IMR-90 (cell line): Measurements from ENCODE around the gene SLC22A2. TPM values are rescaled to one million over a fixed set of nuclear protein-coding genes. Genes with fewer than 3 reads are reported as not detected.

Source experiments
- ATAC-seq: fragments of 200-7000 bp; cut with Tn5 transposase; 2 replicates; pipeline ENCODE4 v1.9.1; 2020; ENCODE audit warnings: low read depth, mild to moderate bottlenecking, moderate library complexity
- BruUV-seq: library from RNA; stranded (reverse); fragments of 400-500 nt; replicated peaks from 2 replicates; lab custom pipeline; 2021; lab: Mats Ljungman, UMichigan
- CTCF ChIA-PET: fragments of 300-600 bp; formaldehyde crosslinking; extraction: SDS; loops from one replicate; lab custom pipeline; 2021; ENCODE audit warnings: antibody characterized with exemption; lab: Yijun Ruan, JAX
- POLR2A ChIA-PET: fragments of 300-600 bp; sonication (Branson Sonifier 250); formaldehyde crosslinking; loops from one replicate; lab custom pipeline; 2022; ENCODE audit warnings: antibody characterized with exemption; ENCODE audit not compliant: unreplicated experiment; lab: Charles Lee
- DNase-seq: peaks from one replicate; pipeline ENCODE4 v3.0.0; 2013
- H2AFZ ChIP-seq: replicated peaks from 2 replicates; pipeline ENCODE3; 2013; ENCODE audit warnings: low read length, mild to moderate bottlenecking; ENCODE audit not compliant: poor library complexity
- H2AK5ac ChIP-seq: 2 replicates; pipeline ENCODE4 v1.6.1; 2013; ENCODE audit warnings: low read depth, low read length, inconsistent platforms
- H2AK9ac ChIP-seq: replicated peaks from 2 replicates; pipeline ENCODE3; 2013; ENCODE audit warnings: mild to moderate bottlenecking, low read depth, low read length, moderate library complexity; ENCODE audit not compliant: poor library complexity
- H2BK120ac ChIP-seq: 2 replicates; pipeline ENCODE4 v1.6.1; 2013; ENCODE audit warnings: low read depth, low read length, inconsistent platforms
- H2BK15ac ChIP-seq: 3 replicates; pipeline ENCODE4 v1.6.1; 2013; ENCODE audit warnings: low read depth, low read length, inconsistent platforms
- H2BK20ac ChIP-seq: 2 replicates; pipeline ENCODE4 v1.6.1; 2013; ENCODE audit warnings: low read depth, mild to moderate bottlenecking, inconsistent platforms, low read length, moderate library complexity
- H2BK5ac ChIP-seq: 2 replicates; pipeline ENCODE4 v1.6.1; 2013; ENCODE audit warnings: mild to moderate bottlenecking, low read depth, low read length, inconsistent platforms; ENCODE audit not compliant: poor library complexity, severe bottlenecking
- H3K14ac ChIP-seq: replicated peaks from 2 replicates; pipeline ENCODE4 v1.6.1; 2013; ENCODE audit warnings: low read depth, low read length, inconsistent platforms
- H3K18ac ChIP-seq: 2 replicates; pipeline ENCODE4 v1.6.1; 2013; ENCODE audit warnings: low read depth, low read length, control low read depth
- H3K23ac ChIP-seq: 2 replicates; pipeline ENCODE4 v1.6.1; 2013; ENCODE audit warnings: low read depth, low read length, inconsistent platforms
- H3K27ac ChIP-seq: 2 replicates; pipeline ENCODE4 v1.5.1; 2013; ENCODE audit warnings: mild to moderate bottlenecking, control low read depth, low read length; ENCODE audit not compliant: insufficient read depth
- H3K27me3 ChIP-seq: 2 replicates; pipeline ENCODE4 v1.6.1; 2013; ENCODE audit warnings: low read length; ENCODE audit not compliant: control insufficient read depth, insufficient read depth
- H3K36me3 ChIP-seq: 2 replicates; pipeline ENCODE4 v1.6.1; 2013; ENCODE audit warnings: low read length, mixed read lengths; ENCODE audit not compliant: control insufficient read depth, insufficient read depth
- H3K4ac ChIP-seq: 2 replicates; pipeline ENCODE4 v1.6.1; 2013; ENCODE audit warnings: low read depth, low read length, inconsistent platforms
- H3K4me1 ChIP-seq: 2 replicates; pipeline ENCODE4 v1.6.1; 2013; ENCODE audit warnings: low read length, mixed read lengths; ENCODE audit not compliant: control insufficient read depth, insufficient read depth
- H3K4me2 ChIP-seq: 2 replicates; pipeline ENCODE4 v1.6.1; 2013; ENCODE audit warnings: low read depth, mild to moderate bottlenecking, control low read depth, low read length, moderate library complexity
- H3K4me3 ChIP-seq: 2 replicates; pipeline ENCODE4 v1.5.1; 2013; ENCODE audit warnings: low read depth, mild to moderate bottlenecking, control low read depth, low read length, moderate library complexity; ENCODE audit not compliant: insufficient read depth
- H3K56ac ChIP-seq: 2 replicates; pipeline ENCODE4 v1.6.1; 2013; ENCODE audit warnings: low read length, inconsistent platforms; ENCODE audit not compliant: insufficient read depth; ENCODE audit errors: extremely low read depth
- H3K79me1 ChIP-seq, 2 experiments: 2 replicates each; pipeline ENCODE4 v1.6.1; 2013; ENCODE audit warnings: low read length in 2 of 2, inconsistent platforms in 1 of 2, low read depth in 1 of 2
- H3K9ac ChIP-seq: 2 replicates; pipeline ENCODE4 v1.6.1; 2013; ENCODE audit warnings: low read depth, low read length, control low read depth
- H3K9me1 ChIP-seq: 2 replicates; pipeline ENCODE4 v1.6.1; 2013; ENCODE audit warnings: low read length, inconsistent platforms; ENCODE audit not compliant: insufficient read depth
- H3K9me3 ChIP-seq: 2 replicates; pipeline ENCODE4 v1.6.1; 2013; ENCODE audit warnings: low read length; ENCODE audit not compliant: control insufficient read depth, insufficient read depth
- H4K20me1 ChIP-seq: 2 replicates; pipeline ENCODE4 v1.6.1; 2013; ENCODE audit warnings: low read length, inconsistent platforms; ENCODE audit not compliant: insufficient read depth
- H4K5ac ChIP-seq: 2 replicates; pipeline ENCODE4 v1.6.1; 2013; ENCODE audit warnings: mild to moderate bottlenecking, low read depth, low read length, control low read depth
- H4K8ac ChIP-seq, 2 experiments: 2 replicates each; pipeline ENCODE4 v1.6.1; 2013; ENCODE audit warnings: low read depth in 2 of 2, low read length in 2 of 2, control low read depth in 1 of 2, inconsistent platforms in 1 of 2
- H4K91ac ChIP-seq: 2 replicates; pipeline ENCODE4 v1.6.1; 2013; ENCODE audit warnings: low read depth, low read length, inconsistent platforms; ENCODE audit not compliant: insufficient read depth
- BHLHE40 ChIP-seq: fragments of 150-350 bp; IDR thresholded peaks from 2 replicates; pipeline ENCODE4 v1.6.1; 2016; ENCODE audit warnings: mild to moderate bottlenecking, low read depth, low read length
- CEBPB ChIP-seq: IDR thresholded peaks from 2 replicates; pipeline ENCODE4 v1.6.1; 2012; ENCODE audit warnings: low read depth, low read length, improper control_type of control experiment
- CHD1 ChIP-seq: IDR thresholded peaks from 2 replicates; pipeline ENCODE4 v1.6.1; 2012; ENCODE audit warnings: low read depth, low read length, improper control_type of control experiment
- FOS ChIP-seq: fragments of 150-350 bp; IDR thresholded peaks from 2 replicates; pipeline ENCODE4 v1.6.1; 2016; ENCODE audit warnings: low read depth, low read length
- MAFK ChIP-seq: IDR thresholded peaks from 2 replicates; pipeline ENCODE4 v1.6.1; 2012; ENCODE audit warnings: low read depth, low read length, improper control_type of control experiment
- MAZ ChIP-seq: IDR thresholded peaks from 2 replicates; pipeline ENCODE4 v1.6.1; 2012; ENCODE audit warnings: low read depth, mild to moderate bottlenecking, low read length, improper control_type of control experiment, moderate library complexity, borderline replicate concordance
- MXI1 ChIP-seq: IDR thresholded peaks from 2 replicates; pipeline ENCODE4 v1.6.1; 2012; ENCODE audit warnings: low read depth, mild to moderate bottlenecking, low read length, moderate library complexity, borderline replicate concordance
- NFE2L2 ChIP-seq: fragments of 150-350 bp; IDR thresholded peaks from 2 replicates; pipeline ENCODE4 v1.6.1; 2016; ENCODE audit warnings: low read depth, mild to moderate bottlenecking, low read length
- POLR2A ChIP-seq: IDR thresholded peaks from 2 replicates; pipeline ENCODE4 v1.6.1; 2012; ENCODE audit warnings: mild to moderate bottlenecking, low read depth, low read length
- RAD21 ChIP-seq: IDR thresholded peaks from 2 replicates; pipeline ENCODE4 v1.6.1; 2012; ENCODE audit warnings: low read length, improper control_type of control experiment
- RCOR1 ChIP-seq: IDR thresholded peaks from 2 replicates; pipeline ENCODE4 v1.6.1; 2012; ENCODE audit warnings: mild to moderate bottlenecking, low read length, improper control_type of control experiment; ENCODE audit not compliant: insufficient replicate concordance
- RFX5 ChIP-seq: IDR thresholded peaks from 2 replicates; pipeline ENCODE4 v1.8.0; 2012; ENCODE audit warnings: low read depth, mild to moderate bottlenecking, low read length, moderate library complexity
- SMC3 ChIP-seq: fragments of 150-350 bp; IDR thresholded peaks from 2 replicates; pipeline ENCODE4 v1.6.1; 2016; ENCODE audit warnings: low read depth, mild to moderate bottlenecking, antibody characterized with exemption, low read length, moderate library complexity
- USF2 ChIP-seq: fragments of 150-350 bp; IDR thresholded peaks from 2 replicates; pipeline ENCODE4 v1.6.1; 2017; ENCODE audit warnings: mild to moderate bottlenecking, antibody characterized with exemption, low read length, low read depth
- WGBS, 2 experiments: methylation state at CpG; one replicate each; pipeline versions ENCODE4 v1.1.5 to v1.1.7; 2013; ENCODE audit warnings: missing lambda C conversion rate in 2 of 2; ENCODE audit not compliant: insufficient read length in 1 of 2; ENCODE audit errors: extremely low coverage in 2 of 2; 5-methylcytosine and 5-hydroxymethylcytosine counted together
- dilution Hi-C: fragments of 300-500 bp; cut with HindIII; formaldehyde crosslinking; loops from one replicate; pipeline ENCODE4 v1.14.3; 2018; ENCODE audit warnings: low sequenced_read_pairs; ENCODE audit not compliant: unreplicated experiment
- in situ Hi-C: fragments of 300-500 bp; cut with MboI; formaldehyde crosslinking; loops from 3 replicates; pipeline ENCODE4 v1.14.3; 2019; ENCODE audit warnings: low sequenced_read_pairs, inconsistent platforms, mixed read lengths
- intact Hi-C: fragments of 100-400 bp; cut with micrococcal nuclease; formaldehyde crosslinking; loops from 2 replicates; pipeline ENCODE4 v1.10.0; 2022
- polyA plus RNA-seq, 3 experiments: library from polyadenylated mRNA; depleted of rRNA; stranded (reverse); fragments of >200 nt; gene quantifications; 2 replicates each; pipeline ENCODE4 v1.2.3, GENCODE V29; 2012; ENCODE audit warnings: low replicate concordance in 1 of 3
- total RNA-seq: library from RNA; depleted of rRNA; stranded (reverse); fragments of >200 nt; gene quantifications from 2 replicates; pipeline ENCODE4 v1.2.3, GENCODE V29; 2012
- TF ChIP-seq, protein P1 (sequence below): conservative IDR thresholded peaks from 2 replicates; pipeline ENCODE4 v1.5.1; 2012; ENCODE audit warnings: mild to moderate bottlenecking, low read depth, low read length, improper control_type of control experiment
- TF ChIP-seq, protein P2 (sequence below): fragments of 150-350 bp; IDR thresholded peaks from 2 replicates; pipeline ENCODE4 v1.6.1; 2016; ENCODE audit warnings: low read depth, mild to moderate bottlenecking, low read length, moderate library complexity, borderline replicate concordance

The SLC22A2 gene
- total and polyA plus RNA-seq, 2 of the 4 experiments (the other 2 are of a cell fraction) = not detected

DNA sequence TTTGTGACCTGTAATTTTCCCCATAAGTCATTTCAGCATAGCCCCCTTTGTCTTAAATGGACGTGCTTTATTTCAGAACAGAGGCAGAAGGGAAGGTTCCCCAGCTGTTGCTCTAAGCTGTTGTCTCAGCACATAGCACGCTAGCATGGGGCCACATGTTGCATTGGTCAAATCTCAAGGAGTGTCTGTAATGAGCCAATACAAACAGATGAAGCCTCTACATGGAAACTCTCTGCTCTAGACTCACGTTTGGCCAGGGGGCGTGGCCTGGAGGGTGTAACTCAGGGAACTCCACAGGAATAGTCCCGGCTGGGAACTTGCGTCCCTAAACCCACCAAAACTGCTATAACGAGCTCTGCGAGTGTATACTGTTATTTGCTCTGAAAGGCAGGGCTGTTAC, 35.2 kb upstream of the SLC22A2 start:
- Histone ChIP-seq H2AK5ac (no peak overlapping the region), H3K14ac (no peak overlapping the region), H2AFZ (no peak overlapping the region), H3K23ac (no peak overlapping the region), H3K27ac (no peak overlapping the region), H2AK9ac (no peak overlapping the region), H3K36me3 (no peaks in the 10 kb centered on the region), H2BK120ac (no peak overlapping the region), H3K9me3 (peaks cover 14% of the 10 kb centered on the region), H2BK5ac (no peak overlapping the region), H3K9me1 (no peaks in the 10 kb centered on the region), H4K8ac (no peak overlapping the region), H3K18ac (no peak overlapping the region), H4K5ac (no peak overlapping the region), H3K4ac (no peak overlapping the region), H3K27me3 (no peaks in the 10 kb centered on the region), H3K4me2 (no peak overlapping the region), H3K4me3 (no peak overlapping the region), H4K20me1 (no peaks in the 10 kb centered on the region), H3K79me1 (no peaks in the 10 kb centered on the region), H3K56ac (no peak overlapping the region), H2BK20ac (no peak overlapping the region), H4K91ac (no peak overlapping the region), H3K4me1 (no peaks in the 10 kb centered on the region), H2BK15ac (no peak overlapping the region), H3K9ac (no peak overlapping the region)
- no TSS peak for BruUV-seq
- DNase-seq (no peak), ATAC-seq (no peak)
- dilution Hi-C loops = no loop called here
- TF ChIP-seq RFX5 (no peak), RAD21 (no peak), USF2 (no peak), FOS (no peak), BHLHE40 (no peak), CEBPB (no peak), MAZ (no peak), RCOR1 (no peak), SMC3 (no peak), NFE2L2 (no peak), MAFK (no peak), CHD1 (no peak), MXI1 (no peak), POLR2A (no peak)
- TF ChIP-seq, protein P1, sequence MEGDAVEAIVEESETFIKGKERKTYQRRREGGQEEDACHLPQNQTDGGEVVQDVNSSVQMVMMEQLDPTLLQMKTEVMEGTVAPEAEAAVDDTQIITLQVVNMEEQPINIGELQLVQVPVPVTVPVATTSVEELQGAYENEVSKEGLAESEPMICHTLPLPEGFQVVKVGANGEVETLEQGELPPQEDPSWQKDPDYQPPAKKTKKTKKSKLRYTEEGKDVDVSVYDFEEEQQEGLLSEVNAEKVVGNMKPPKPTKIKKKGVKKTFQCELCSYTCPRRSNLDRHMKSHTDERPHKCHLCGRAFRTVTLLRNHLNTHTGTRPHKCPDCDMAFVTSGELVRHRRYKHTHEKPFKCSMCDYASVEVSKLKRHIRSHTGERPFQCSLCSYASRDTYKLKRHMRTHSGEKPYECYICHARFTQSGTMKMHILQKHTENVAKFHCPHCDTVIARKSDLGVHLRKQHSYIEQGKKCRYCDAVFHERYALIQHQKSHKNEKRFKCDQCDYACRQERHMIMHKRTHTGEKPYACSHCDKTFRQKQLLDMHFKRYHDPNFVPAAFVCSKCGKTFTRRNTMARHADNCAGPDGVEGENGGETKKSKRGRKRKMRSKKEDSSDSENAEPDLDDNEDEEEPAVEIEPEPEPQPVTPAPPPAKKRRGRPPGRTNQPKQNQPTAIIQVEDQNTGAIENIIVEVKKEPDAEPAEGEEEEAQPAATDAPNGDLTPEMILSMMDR = no peak
- TF ChIP-seq, protein P2, sequence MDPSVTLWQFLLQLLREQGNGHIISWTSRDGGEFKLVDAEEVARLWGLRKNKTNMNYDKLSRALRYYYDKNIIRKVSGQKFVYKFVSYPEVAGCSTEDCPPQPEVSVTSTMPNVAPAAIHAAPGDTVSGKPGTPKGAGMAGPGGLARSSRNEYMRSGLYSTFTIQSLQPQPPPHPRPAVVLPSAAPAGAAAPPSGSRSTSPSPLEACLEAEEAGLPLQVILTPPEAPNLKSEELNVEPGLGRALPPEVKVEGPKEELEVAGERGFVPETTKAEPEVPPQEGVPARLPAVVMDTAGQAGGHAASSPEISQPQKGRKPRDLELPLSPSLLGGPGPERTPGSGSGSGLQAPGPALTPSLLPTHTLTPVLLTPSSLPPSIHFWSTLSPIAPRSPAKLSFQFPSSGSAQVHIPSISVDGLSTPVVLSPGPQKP = no peak
- WGBS, 2 experiments = 21% methylated on average over 2 of the region's 8 CpGs; no CpG with 5 or more reads in 1 of the 2 experiments
- in situ Hi-C loops = no loop called here
- ChIA-PET CTCF (no interaction called here), POLR2A (no interaction called here)
- intact Hi-C loops = no loop called here
